Trophoblast cell (in vitro differentiated cells and primary cell): ENCODE measurements around the gene METRNL.

ENCODE experiments used
- DNase-seq, 2 donors: peaks; one replicate each; pipeline ENCODE4 v3.0.0-alpha.2; 2016
- H2AFZ ChIP-seq: 2 replicates; pipeline ENCODE4 v1.6.1; 2013; ENCODE audit warnings: low read length, moderate library complexity, mild to moderate bottlenecking; ENCODE audit not compliant: insufficient read depth, poor library complexity
- H2AK5ac ChIP-seq: 2 replicates; pipeline ENCODE4 v1.6.1; 2013; ENCODE audit warnings: mild to moderate bottlenecking, low read length
- H2BK120ac ChIP-seq: 2 replicates; pipeline ENCODE4 v1.6.1; 2013; ENCODE audit warnings: low read length, mild to moderate bottlenecking, moderate library complexity; ENCODE audit not compliant: insufficient read depth, poor library complexity
- H2BK12ac ChIP-seq: 2 replicates; pipeline ENCODE4 v1.6.1; 2013; ENCODE audit warnings: mild to moderate bottlenecking, low read length, moderate library complexity
- H2BK5ac ChIP-seq: 2 replicates; pipeline ENCODE4 v1.6.1; 2013; ENCODE audit warnings: low read length, low read depth, moderate library complexity, mild to moderate bottlenecking; ENCODE audit not compliant: poor library complexity
- H3K14ac ChIP-seq: 2 replicates; pipeline ENCODE4 v1.6.1; 2013; ENCODE audit warnings: mild to moderate bottlenecking, low read length
- H3K18ac ChIP-seq: 2 replicates; pipeline ENCODE4 v1.6.1; 2013; ENCODE audit warnings: mild to moderate bottlenecking, low read length
- H3K23ac ChIP-seq: 2 replicates; pipeline ENCODE4 v1.6.1; 2013; ENCODE audit warnings: low read length
- H3K27ac ChIP-seq: 2 replicates; pipeline ENCODE4 v1.5.1; 2013; ENCODE audit warnings: low read depth, mild to moderate bottlenecking, inconsistent platforms, low read length, moderate library complexity
- H3K27me3 ChIP-seq: 2 replicates; pipeline ENCODE4 v1.6.1; 2013; ENCODE audit warnings: inconsistent platforms, mild to moderate bottlenecking, low read length, moderate library complexity; ENCODE audit not compliant: insufficient read depth
- H3K36me3 ChIP-seq, 2 experiments: 1 replicate in 1 of 2; 2 replicates in 1 of 2; pipeline ENCODE4 v1.6.1; 2013; ENCODE audit warnings: low read length in 2 of 2, mild to moderate bottlenecking in 2 of 2, moderate library complexity in 1 of 2; ENCODE audit not compliant: insufficient read depth in 2 of 2, control insufficient read depth in 1 of 2
- H3K4ac ChIP-seq: 2 replicates; pipeline ENCODE4 v1.6.1; 2013; ENCODE audit warnings: low read depth, mild to moderate bottlenecking, low read length, moderate library complexity
- H3K4me1 ChIP-seq, 2 experiments: 1 replicate in 1 of 2; 2 replicates in 1 of 2; pipeline ENCODE4 v1.6.1; 2013; ENCODE audit warnings: low read length in 2 of 2, mild to moderate bottlenecking in 2 of 2, moderate library complexity in 1 of 2; ENCODE audit not compliant: insufficient read depth in 2 of 2, control insufficient read depth in 1 of 2
- H3K4me2 ChIP-seq: 2 replicates; pipeline ENCODE4 v1.6.1; 2013; ENCODE audit warnings: inconsistent platforms, mild to moderate bottlenecking, low read length, moderate library complexity
- H3K4me3 ChIP-seq: 2 replicates; pipeline ENCODE4 v1.5.1; 2013; ENCODE audit warnings: mild to moderate bottlenecking, low read depth, low read length, inconsistent platforms
- H3K79me1 ChIP-seq: one replicate; pipeline ENCODE4 v1.6.1; 2013; ENCODE audit warnings: low read length
- H3K79me2 ChIP-seq: 2 replicates; pipeline ENCODE4 v1.6.1; 2013; ENCODE audit warnings: low read length, mild to moderate bottlenecking; ENCODE audit not compliant: control insufficient read depth, insufficient read depth, poor library complexity
- H3K9ac ChIP-seq: 2 replicates; pipeline ENCODE4 v1.6.1; 2013; ENCODE audit warnings: mild to moderate bottlenecking, low read length
- H3K9me3 ChIP-seq: 2 replicates; pipeline ENCODE4 v1.6.1; 2013; ENCODE audit warnings: low read depth, mild to moderate bottlenecking, control low read depth, inconsistent platforms, low read length; ENCODE audit not compliant: insufficient read depth
- H4K12ac ChIP-seq: 2 replicates; pipeline ENCODE4 v1.6.1; 2013; ENCODE audit warnings: low read depth, mild to moderate bottlenecking, low read length, moderate library complexity
- H4K8ac ChIP-seq: 2 replicates; pipeline ENCODE4 v1.6.1; 2013; ENCODE audit warnings: low read depth, mild to moderate bottlenecking, low read length, moderate library complexity
- H4K91ac ChIP-seq: one replicate; pipeline ENCODE4 v1.6.1; 2013; ENCODE audit warnings: low read depth, mild to moderate bottlenecking, low read length, moderate library complexity
- WGBS: extraction: QIAGEN DNeasy Blood & Tissue Kit; methylation state at CpG from one replicate; pipeline ENCODE4 v1.1.7; 2013; ENCODE audit warnings: missing lambda C conversion rate; ENCODE audit not compliant: insufficient read length, insufficient coverage; ENCODE audit errors: extremely low coverage; 5-methylcytosine and 5-hydroxymethylcytosine counted together

Gene METRNL

DNA sequence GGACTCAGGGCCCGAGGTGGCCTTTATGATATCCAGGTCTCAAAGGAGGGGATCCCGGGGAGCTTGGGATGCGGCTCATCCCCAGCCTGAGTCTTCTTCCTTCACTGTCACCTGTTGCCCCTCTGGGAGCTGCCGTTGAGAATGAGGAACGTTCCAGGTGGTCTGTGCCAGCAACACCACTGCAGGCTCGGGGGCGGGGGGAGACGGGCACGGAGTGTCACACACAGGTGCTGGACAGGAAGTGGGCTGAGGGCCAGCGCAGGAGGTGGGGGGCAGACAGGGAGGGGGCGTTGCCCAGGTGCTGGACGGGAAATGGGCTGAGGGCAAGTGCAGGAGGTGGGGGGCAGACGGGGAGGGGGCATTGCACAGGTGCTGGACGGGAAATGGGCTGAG lies 28.2 kb downstream of the METRNL start:
- peaks cover 25% of the 10 kb centered on the region for H3K9me3 ChIP-seq
- H3K79me1 ChIP-seq, result peaks cover 8% of the 10 kb centered on the region
- no peak overlapping the region for H4K12ac ChIP-seq
- no peaks in the 10 kb centered on the region for H3K36me3 ChIP-seq
- no CpG with 5 or more reads among the region's 14 CpGs for WGBS
- H3K4me1 ChIP-seq, result peaks cover 11% of the 10 kb centered on the region in 2 experiments
- H3K27me3 ChIP-seq, result no peaks in the 10 kb centered on the region
- H3K4me2 ChIP-seq, result no peak overlapping the region
- no peak overlapping the region for H3K4ac ChIP-seq
- H3K18ac ChIP-seq, result no peak overlapping the region
- no peak overlapping the region for H3K23ac ChIP-seq
- no peak overlapping the region for H2BK12ac ChIP-seq
- no peak overlapping the region for H3K27ac ChIP-seq
- H2AFZ ChIP-seq, result no peak overlapping the region
- no peak overlapping the region for H3K4me3 ChIP-seq
- H3K9ac ChIP-seq, result no peak overlapping the region
- H2BK5ac ChIP-seq, result no peak overlapping the region
- peaks cover 2% of the 10 kb centered on the region for H3K79me2 ChIP-seq
- no peak overlapping the region for H3K14ac ChIP-seq
- no peak for DNase-seq
- H2BK120ac ChIP-seq, result no peak overlapping the region
- no peak overlapping the region for H4K91ac ChIP-seq
- no peak overlapping the region for H4K8ac ChIP-seq
- no peak overlapping the region for H2AK5ac ChIP-seq

DNA sequence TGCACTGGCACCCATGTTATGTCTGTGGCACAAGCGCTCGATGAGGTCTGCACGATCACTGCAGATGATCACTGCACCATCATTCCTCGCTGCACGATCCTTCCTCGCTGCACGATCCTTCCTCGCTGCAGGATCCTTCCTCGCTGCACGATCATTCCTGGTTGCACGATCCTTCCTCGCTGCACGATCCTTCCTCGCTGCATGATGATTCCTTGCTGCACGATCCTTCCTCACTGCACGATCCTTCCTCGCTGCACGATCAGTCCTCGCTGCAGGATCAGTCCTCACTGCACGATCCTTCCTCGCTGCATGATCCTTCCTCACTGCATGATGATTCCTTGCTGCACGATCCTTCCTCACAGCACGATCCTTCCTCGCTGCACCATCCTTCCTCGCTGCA lies 29.3 kb downstream of the METRNL start:
- Histone ChIP-seq H3K79me2 (peaks cover 2% of the 10 kb centered on the region), H2AK5ac (no peak overlapping the region), H3K4me2 (no peak overlapping the region), H3K4ac (no peak overlapping the region), H3K4me1 (peaks cover 11% of the 10 kb centered on the region in 2 experiments), H2BK5ac (no peak overlapping the region), H4K91ac (no peak overlapping the region), H3K9ac (no peak overlapping the region), H3K27ac (no peak overlapping the region), H4K8ac (no peak overlapping the region), H3K23ac (no peak overlapping the region), H2AFZ (no peak overlapping the region), H4K12ac (no peak overlapping the region), H3K14ac (no peak overlapping the region), H3K18ac (no peak overlapping the region), H3K27me3 (no peaks in the 10 kb centered on the region), H3K9me3 (peaks cover 25% of the 10 kb centered on the region), H3K36me3 (no peaks in the 10 kb centered on the region), H3K4me3 (no peak overlapping the region), H2BK120ac (no peak overlapping the region), H2BK12ac (no peak overlapping the region), H3K79me1 (peaks cover 8% of the 10 kb centered on the region)
- no peak for DNase-seq
- WGBS, result no CpG with 5 or more reads among the region's 25 CpGs

DNA sequence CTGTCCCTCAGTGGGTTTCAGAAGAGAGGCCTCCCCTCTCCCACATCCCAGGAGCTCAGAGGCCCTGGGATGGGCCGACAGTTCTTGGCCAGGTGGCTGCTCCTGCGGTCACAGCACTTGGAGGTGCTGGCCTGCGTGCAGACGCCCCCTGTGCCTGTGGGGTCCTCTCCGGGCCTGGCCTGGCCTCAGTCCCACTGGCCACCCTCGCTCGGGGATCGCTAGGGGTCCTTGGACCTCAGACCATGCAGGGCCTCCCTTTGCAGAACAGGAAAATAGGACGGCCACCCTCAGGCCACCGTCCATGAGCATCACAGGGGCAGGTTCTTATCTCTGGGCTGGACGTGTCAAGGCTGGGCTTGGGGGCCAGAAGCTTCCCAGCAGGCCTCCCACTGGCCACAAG lies 30.0 kb downstream of the METRNL start:
- H4K91ac ChIP-seq, result peak overlapping the region; percentile 29
- H3K79me2 ChIP-seq, result peaks cover 2% of the 10 kb centered on the region
- peaks cover 11% of the 10 kb centered on the region in 2 experiments for H3K4me1 ChIP-seq
- no peak overlapping the region for H3K4ac ChIP-seq
- H4K12ac ChIP-seq, result no peak overlapping the region
- H3K23ac ChIP-seq, result no peak overlapping the region
- H2BK120ac ChIP-seq, result peak overlapping the region; percentile 7
- no peaks in the 10 kb centered on the region for H3K36me3 ChIP-seq
- no peak overlapping the region for H3K4me2 ChIP-seq
- H2AK5ac ChIP-seq, result no peak overlapping the region
- H3K27ac ChIP-seq, result no peak overlapping the region
- no peak overlapping the region for H3K18ac ChIP-seq
- no peak overlapping the region for H2AFZ ChIP-seq
- peak overlapping the region; percentile 18 for H3K14ac ChIP-seq
- no peak overlapping the region for H3K9ac ChIP-seq
- no peak overlapping the region for H3K4me3 ChIP-seq
- no peak for DNase-seq
- peak overlapping the region; percentile 5 for H2BK12ac ChIP-seq
- H4K8ac ChIP-seq, result no peak overlapping the region
- WGBS, result no CpG with 5 or more reads among the region's 11 CpGs
- H3K79me1 ChIP-seq, result peaks cover 8% of the 10 kb centered on the region
- no peaks in the 10 kb centered on the region for H3K27me3 ChIP-seq
- H3K9me3 ChIP-seq, result peaks cover 25% of the 10 kb centered on the region
- H2BK5ac ChIP-seq, result no peak overlapping the region

DNA sequence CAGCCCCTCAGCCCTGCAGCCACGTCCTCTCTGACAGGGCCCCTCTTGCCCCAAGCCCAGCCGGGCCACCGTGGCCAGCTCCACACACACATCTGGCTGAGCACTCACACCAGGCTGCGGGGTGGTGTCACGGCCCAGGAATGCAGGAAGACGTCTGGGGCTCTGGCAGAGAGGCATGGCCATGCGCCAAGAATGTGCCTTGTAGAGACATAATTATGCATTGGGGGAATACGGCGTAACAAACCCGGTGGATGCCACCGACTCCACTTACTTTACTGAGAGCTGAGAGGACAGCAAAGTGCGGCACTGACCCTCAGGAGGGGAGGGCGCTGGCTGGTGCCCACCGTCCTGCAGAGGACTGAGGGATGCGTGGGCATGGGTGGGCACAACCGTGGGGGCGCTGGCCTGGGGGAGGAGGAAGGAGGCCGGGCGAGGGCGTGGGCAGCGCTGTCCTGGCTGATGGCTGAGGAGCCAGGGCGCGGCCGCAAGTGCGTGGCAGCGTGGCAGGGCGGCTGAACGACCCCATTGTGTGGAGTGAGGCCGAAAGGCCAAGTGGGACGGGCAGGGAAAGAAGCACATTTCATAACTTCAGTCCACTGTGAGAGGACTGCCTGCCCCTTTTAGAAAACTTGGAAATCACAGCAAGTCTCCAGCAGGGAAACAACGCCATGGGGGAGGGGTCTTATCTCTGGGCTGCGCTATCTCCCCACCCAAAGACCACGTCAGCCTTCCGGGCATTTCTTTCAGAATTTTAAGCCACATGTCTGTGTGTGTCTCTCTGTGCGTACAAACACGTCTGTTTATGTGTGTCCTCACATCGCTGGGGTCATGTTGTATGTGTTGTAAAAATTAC lies 30.6 kb downstream of the METRNL start:
- peak overlapping the region; percentile 38 for H2AK5ac ChIP-seq
- H3K18ac ChIP-seq, result peak overlapping the region; percentile 60
- no peak overlapping the region for H3K4me2 ChIP-seq
- peaks cover 26% of the 10 kb centered on the region for H3K9me3 ChIP-seq
- no peak overlapping the region for H3K4me3 ChIP-seq
- peak overlapping the region; percentile 75 for H2BK5ac ChIP-seq
- no peaks in the 10 kb centered on the region for H3K27me3 ChIP-seq
- H3K27ac ChIP-seq, result no peak overlapping the region
- no CpG with 5 or more reads among the region's 37 CpGs for WGBS
- peaks cover 11% of the 10 kb centered on the region in 2 experiments for H3K4me1 ChIP-seq
- H4K12ac ChIP-seq, result no peak overlapping the region
- peak overlapping the region; percentile 74 for H2BK12ac ChIP-seq
- H3K36me3 ChIP-seq, result no peaks in the 10 kb centered on the region
- no peak overlapping the region for H3K9ac ChIP-seq
- H3K14ac ChIP-seq, result peak overlapping the region; percentile 86
- no peak overlapping the region for H3K23ac ChIP-seq
- peaks cover 8% of the 10 kb centered on the region for H3K79me1 ChIP-seq
- H4K91ac ChIP-seq, result peak overlapping the region; percentile 88
- H2AFZ ChIP-seq, result peak overlapping the region; percentile 53
- H3K4ac ChIP-seq, result peak overlapping the region; percentile 49
- H4K8ac ChIP-seq, result peak overlapping the region; percentile 33
- H2BK120ac ChIP-seq, result peak overlapping the region; percentile 64
- peaks cover 2% of the 10 kb centered on the region for H3K79me2 ChIP-seq
- peak; percentile 84 to 87 for DNase-seq
